Mammary epithelial cell (primary cell): ENCODE measurements around the gene ADAM33.

Source experiments
- CTCF ChIP-seq, 2 donors: IDR thresholded peaks in 1 of 2; conservative IDR thresholded peaks in 1 of 2; 2 replicates each; pipeline ENCODE4 v1.5.1; 2011 to 2012; ENCODE audit warnings: inconsistent platforms in 2 of 2, low read length in 2 of 2, mild to moderate bottlenecking in 2 of 2, control low read depth in 1 of 2, low read depth in 1 of 2; ENCODE audit not compliant: insufficient read depth in 1 of 2; ENCODE audit errors: extremely low read depth in 1 of 2
- EZH2 ChIP-seq: IDR thresholded peaks from 2 replicates; pipeline ENCODE4 v1.6.1; 2012; ENCODE audit warnings: low read length, inconsistent platforms, borderline replicate concordance

DNA sequence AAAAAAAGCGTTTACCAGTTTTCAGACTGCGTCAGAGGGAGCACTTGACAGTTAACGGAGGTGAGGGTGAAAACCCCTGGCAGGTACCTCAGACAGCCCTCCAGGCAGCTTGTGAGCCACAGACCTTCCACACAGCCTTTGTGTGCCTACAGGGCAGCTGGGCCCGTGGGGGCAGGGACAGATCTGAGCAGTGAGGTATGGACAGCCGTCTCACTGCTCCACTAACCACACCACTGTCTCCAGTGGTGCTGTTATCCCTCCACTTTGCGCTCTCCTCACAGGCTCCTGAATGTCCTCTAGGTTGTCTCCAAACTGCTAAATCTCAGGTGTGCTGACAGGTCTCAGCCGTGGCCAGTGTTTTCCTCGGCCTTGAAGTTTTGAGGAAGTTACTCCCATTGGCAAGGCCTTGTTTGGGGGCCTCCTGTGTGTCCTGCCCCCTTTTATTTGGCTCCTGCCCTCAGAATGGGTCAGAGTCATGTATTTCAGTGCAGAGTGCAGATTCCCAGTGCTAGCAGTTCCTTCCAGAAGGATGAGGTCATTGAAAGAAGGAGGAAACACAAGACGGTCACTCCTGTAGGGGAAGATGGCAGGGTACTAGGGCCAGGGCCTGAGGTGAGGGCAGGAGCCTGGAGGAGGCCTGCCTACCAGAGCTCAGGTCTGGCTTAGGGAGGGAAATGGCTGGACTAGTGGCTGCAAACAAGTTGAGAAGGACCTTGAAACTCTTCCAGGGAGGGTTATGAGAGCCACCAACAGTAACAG is 30.4 kb downstream of the ADAM33 start:
- TF ChIP-seq CTCF (conservative IDR thresholded peaks at IDR 0.05 in 1 of 2, IDR thresholded peaks at IDR 0.05 in 1 of 2; ENCODE audit: extremely low read depth in 1 of 2, insufficient read depth in 1 of 2, low read depth in 1 of 2, low read length in 2 of 2) (no peak), EZH2 (no peak)
